Skeletal muscle satellite cell (primary cell): ENCODE measurements around the gene CLK3.

Experiments used
- H3K27me3 ChIP-seq: 2 replicates; pipeline ENCODE4 v1.7.0; 2013; ENCODE audit warnings: low read length; ENCODE audit not compliant: control insufficient read depth, insufficient read depth
- H3K36me3 ChIP-seq: 2 replicates; pipeline ENCODE4 v1.7.0; 2013; ENCODE audit warnings: mild to moderate bottlenecking, control low read depth, low read length; ENCODE audit not compliant: insufficient read depth
- H3K4me1 ChIP-seq: 2 replicates; pipeline ENCODE4 v1.7.0; 2013; ENCODE audit warnings: low read length; ENCODE audit not compliant: control insufficient read depth, insufficient read depth
- H3K4me2 ChIP-seq: 2 replicates; pipeline ENCODE4 v1.7.0; 2013; ENCODE audit warnings: mild to moderate bottlenecking, low read length
- H3K4me3 ChIP-seq: 2 replicates; pipeline ENCODE4 v1.7.0; 2013; ENCODE audit warnings: low read length
- H3K9ac ChIP-seq: 2 replicates; pipeline ENCODE4 v1.7.0; 2013; ENCODE audit warnings: mild to moderate bottlenecking, low read depth, low read length, moderate library complexity
- H3K9me3 ChIP-seq: replicated peaks from 2 replicates; pipeline ENCODE4 v1.7.0; 2013; ENCODE audit warnings: mild to moderate bottlenecking, control low read depth, low read length

CLK3 gene

GRCh38 chr15:74603789-74604705 is 11.6 kb upstream of the CLK3 start:
- Histone ChIP-seq H3K36me3 (no peaks in the 10 kb centered on the region), H3K9ac (no peak overlapping the region), H3K4me1 (peaks cover 9% of the 10 kb centered on the region), H3K27me3 (peaks cover 20% of the 10 kb centered on the region), H3K9me3 (no peaks in the 10 kb centered on the region), H3K4me3 (no peak overlapping the region), H3K4me2 (no peak overlapping the region)

GRCh38 chr15:74604983-74605794 is 10.4 kb upstream of the CLK3 start:
- Histone ChIP-seq H3K9me3 (no peaks in the 10 kb centered on the region), H3K36me3 (no peaks in the 10 kb centered on the region), H3K27me3 (peaks cover 31% of the 10 kb centered on the region), H3K4me1 (no peaks in the 10 kb centered on the region), H3K9ac (no peak overlapping the region), H3K4me2 (no peak overlapping the region), H3K4me3 (no peak overlapping the region)

GRCh38 chr15:74605795-74606150 is 9.9 kb upstream of the CLK3 start:
- no peaks in the 10 kb centered on the region for H3K4me1 ChIP-seq
- H3K9me3 ChIP-seq, result no peaks in the 10 kb centered on the region
- no peak overlapping the region for H3K4me3 ChIP-seq
- no peak overlapping the region for H3K4me2 ChIP-seq
- no peaks in the 10 kb centered on the region for H3K36me3 ChIP-seq
- no peak overlapping the region for H3K9ac ChIP-seq
- peaks cover 37% of the 10 kb centered on the region for H3K27me3 ChIP-seq

- no peak overlapping the region for H3K4me2 ChIP-seq
- H3K4me3 ChIP-seq, result no peak overlapping the region
- peaks cover 56% of the 10 kb centered on the region for H3K27me3 ChIP-seq
Observed at GRCh38 chr15:74608786-74609185, 6.8 kb upstream of the CLK3 start.

GRCh38 chr15:74609938-74610301 is 5.7 kb upstream of the CLK3 start:
- H3K4me3 ChIP-seq, result no peak overlapping the region
- peaks cover 3% of the 10 kb centered on the region for H3K4me1 ChIP-seq
- H3K27me3 ChIP-seq, result peaks cover 56% of the 10 kb centered on the region
- H3K4me2 ChIP-seq, result no peak overlapping the region
- no peaks in the 10 kb centered on the region for H3K9me3 ChIP-seq
- no peak overlapping the region for H3K9ac ChIP-seq
- H3K36me3 ChIP-seq, result no peaks in the 10 kb centered on the region

More at GRCh38 chr15:74608786-74609185, 6.8 kb upstream of the CLK3 start:
- Histone ChIP-seq H3K9ac (no peak overlapping the region), H3K4me1 (no peaks in the 10 kb centered on the region), H3K36me3 (no peaks in the 10 kb centered on the region), H3K9me3 (no peaks in the 10 kb centered on the region)

- Histone ChIP-seq H3K4me3 (no peak overlapping the region), H3K9me3 (no peaks in the 10 kb centered on the region), H3K9ac (no peak overlapping the region), H3K4me1 (peaks cover 5% of the 10 kb centered on the region), H3K4me2 (no peak overlapping the region), H3K36me3 (no peaks in the 10 kb centered on the region), H3K27me3 (peaks cover 56% of the 10 kb centered on the region)
Observed at GRCh38 chr15:74610302-74610951, 5.2 kb upstream of the CLK3 start.

GRCh38 chr15:74611341-74611740 is 4.3 kb upstream of the CLK3 start:
- Histone ChIP-seq H3K4me3 (no peak overlapping the region), H3K9ac (no peak overlapping the region), H3K4me2 (no peak overlapping the region), H3K4me1 (peaks cover 5% of the 10 kb centered on the region), H3K9me3 (no peaks in the 10 kb centered on the region), H3K36me3 (no peaks in the 10 kb centered on the region), H3K27me3 (peaks cover 56% of the 10 kb centered on the region)

- Histone ChIP-seq H3K4me2 (no peak overlapping the region), H3K9me3 (no peaks in the 10 kb centered on the region), H3K4me1 (peaks cover 8% of the 10 kb centered on the region), H3K27me3 (peaks cover 53% of the 10 kb centered on the region), H3K4me3 (no peak overlapping the region), H3K9ac (no peak overlapping the region), H3K36me3 (no peaks in the 10 kb centered on the region)
Observed at GRCh38 chr15:74611834-74612233, 3.8 kb upstream of the CLK3 start.

GRCh38 chr15:74612677-74613076 is 3.0 kb upstream of the CLK3 start:
- no peak overlapping the region for H3K4me2 ChIP-seq
- no peaks in the 10 kb centered on the region for H3K9me3 ChIP-seq
- H3K27me3 ChIP-seq, result peaks cover 48% of the 10 kb centered on the region
- no peak overlapping the region for H3K9ac ChIP-seq
- H3K4me1 ChIP-seq, result peaks cover 16% of the 10 kb centered on the region
- peaks cover 2% of the 10 kb centered on the region for H3K36me3 ChIP-seq
- H3K4me3 ChIP-seq, result no peak overlapping the region

- Histone ChIP-seq H3K4me2 (no peak overlapping the region), H3K27me3 (peaks cover 43% of the 10 kb centered on the region), H3K4me1 (peaks cover 22% of the 10 kb centered on the region), H3K36me3 (peaks cover 9% of the 10 kb centered on the region), H3K4me3 (no peak overlapping the region), H3K9ac (no peak overlapping the region), H3K9me3 (no peaks in the 10 kb centered on the region)
Observed at GRCh38 chr15:74613089-74613952, 2.3 kb upstream of the CLK3 start.
